ENCODE measurements around the gene ATP5ME. TPM values are rescaled to one million over a fixed set of nuclear protein-coding genes. Genes with fewer than 3 reads are reported as not detected.

The ATP5ME gene
- total RNA-seq, 1 donor from 2014 or later: 230 TPM

DNA sequence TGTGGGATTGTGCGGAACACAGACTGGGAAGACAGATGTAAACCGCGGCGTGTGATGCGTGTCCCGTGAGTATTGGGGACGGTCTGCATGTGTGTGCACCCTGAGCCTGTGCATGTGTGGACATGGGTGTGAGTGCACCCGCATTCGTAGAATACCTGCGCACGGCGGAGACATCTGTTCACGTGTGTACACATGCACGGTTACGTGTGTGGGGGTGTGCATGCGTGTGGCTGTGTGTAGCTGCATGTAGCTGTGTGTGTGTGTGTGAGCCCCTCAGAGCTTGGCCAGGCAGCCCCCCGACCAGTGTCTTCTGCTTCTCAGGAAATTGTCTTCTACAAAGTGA lies 19.6 kb downstream of the ATP5ME start:
- Mint-ChIP-seq H3K27me3 (ENCODE audit: unreplicated experiment) (peaks cover 14% of the 10 kb centered on the region), H3K4me3 (ENCODE audit: unreplicated experiment) (no peak overlapping the region), H3K9me3 (ENCODE audit: unreplicated experiment) (peaks cover 6% of the 10 kb centered on the region), H3K4me1 (ENCODE audit: low read depth, unreplicated experiment) (no peaks in the 10 kb centered on the region), H3K27ac (ENCODE audit: unreplicated experiment) (no peak overlapping the region), H3K36me3 (ENCODE audit: unreplicated experiment) (no peaks in the 10 kb centered on the region)
- DNase-seq: no peak
- TF ChIP-seq, protein P1, sequence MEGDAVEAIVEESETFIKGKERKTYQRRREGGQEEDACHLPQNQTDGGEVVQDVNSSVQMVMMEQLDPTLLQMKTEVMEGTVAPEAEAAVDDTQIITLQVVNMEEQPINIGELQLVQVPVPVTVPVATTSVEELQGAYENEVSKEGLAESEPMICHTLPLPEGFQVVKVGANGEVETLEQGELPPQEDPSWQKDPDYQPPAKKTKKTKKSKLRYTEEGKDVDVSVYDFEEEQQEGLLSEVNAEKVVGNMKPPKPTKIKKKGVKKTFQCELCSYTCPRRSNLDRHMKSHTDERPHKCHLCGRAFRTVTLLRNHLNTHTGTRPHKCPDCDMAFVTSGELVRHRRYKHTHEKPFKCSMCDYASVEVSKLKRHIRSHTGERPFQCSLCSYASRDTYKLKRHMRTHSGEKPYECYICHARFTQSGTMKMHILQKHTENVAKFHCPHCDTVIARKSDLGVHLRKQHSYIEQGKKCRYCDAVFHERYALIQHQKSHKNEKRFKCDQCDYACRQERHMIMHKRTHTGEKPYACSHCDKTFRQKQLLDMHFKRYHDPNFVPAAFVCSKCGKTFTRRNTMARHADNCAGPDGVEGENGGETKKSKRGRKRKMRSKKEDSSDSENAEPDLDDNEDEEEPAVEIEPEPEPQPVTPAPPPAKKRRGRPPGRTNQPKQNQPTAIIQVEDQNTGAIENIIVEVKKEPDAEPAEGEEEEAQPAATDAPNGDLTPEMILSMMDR (IDR thresholded peaks at IDR 0.05; ENCODE audit: partially characterized antibody, unreplicated experiment): no peak

DNA sequence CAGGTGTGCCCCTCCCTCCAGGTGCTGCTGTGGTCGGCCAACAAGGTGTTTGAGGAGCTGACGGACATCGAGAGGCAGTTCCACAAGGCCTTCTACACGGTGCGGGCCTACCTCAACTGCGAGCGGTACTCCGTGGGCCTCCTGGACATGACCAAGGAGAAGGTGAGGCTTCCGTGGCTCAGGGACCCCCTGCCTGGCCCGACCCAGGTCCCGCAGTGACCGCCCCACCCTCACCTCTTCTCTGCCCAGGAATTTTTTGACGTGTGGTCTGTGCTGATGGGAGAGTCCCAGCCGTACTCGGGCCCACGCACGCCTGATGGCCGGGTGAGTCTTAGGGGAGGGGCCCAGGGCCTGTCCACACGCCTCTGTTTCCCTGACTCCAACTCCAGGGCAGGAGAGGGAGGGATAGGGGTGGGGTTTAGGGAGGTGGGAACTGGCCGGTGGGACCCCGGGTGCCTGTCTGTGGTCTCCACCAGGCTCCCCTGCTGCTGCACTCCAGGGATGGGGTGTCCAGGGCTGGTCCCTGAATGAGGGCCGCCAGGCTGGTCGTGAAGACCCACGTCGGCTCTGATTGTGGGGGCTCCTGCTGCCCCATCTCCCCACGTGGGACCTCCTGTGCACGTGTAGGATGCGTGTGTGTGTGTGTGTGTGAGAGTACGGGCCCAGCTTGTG lies 20.1 kb downstream of the ATP5ME start:
- no peak overlapping the region for H3K4me3 Mint-ChIP-seq (ENCODE audit: unreplicated experiment)

DNA sequence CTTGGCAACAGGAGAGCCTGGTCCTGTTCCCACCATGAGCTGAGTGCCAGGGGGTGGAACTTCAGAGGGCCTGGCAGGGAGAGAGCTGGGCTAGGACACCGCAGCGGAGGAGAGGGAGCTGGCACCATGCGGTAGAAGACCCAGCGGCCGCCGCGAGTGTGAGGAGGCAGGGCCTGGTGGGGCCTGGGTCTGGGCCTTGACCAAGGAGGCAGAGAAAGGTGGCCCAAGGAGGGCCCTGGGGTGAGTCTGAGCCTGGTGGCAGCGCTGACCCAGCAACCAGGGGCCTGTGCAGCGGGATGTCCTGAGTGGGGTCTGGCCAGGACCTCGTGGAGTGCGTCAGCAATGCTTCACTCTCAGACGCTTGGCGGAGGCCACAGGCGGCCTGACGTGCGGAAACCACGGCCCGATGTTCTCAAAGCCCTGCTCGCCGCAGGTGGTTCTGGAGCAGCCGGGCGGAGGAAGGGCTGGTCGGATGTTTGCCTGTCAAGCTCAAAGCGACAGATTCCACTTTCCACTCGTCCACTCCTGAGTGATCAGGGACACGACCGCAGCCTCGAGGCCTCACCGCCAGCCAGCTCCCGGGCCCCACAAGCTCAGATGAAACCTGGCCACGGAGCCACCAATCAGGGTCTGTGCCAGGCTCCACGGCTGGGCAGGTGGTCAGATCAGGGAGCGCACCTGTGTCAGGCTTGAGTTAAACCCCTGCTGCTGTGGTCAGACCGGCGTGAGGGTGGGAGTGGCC lies 20.8 kb downstream of the ATP5ME start:
- H3K4me3 Mint-ChIP-seq (ENCODE audit: unreplicated experiment): no peak overlapping the region
- no peaks in the 10 kb centered on the region for H3K36me3 Mint-ChIP-seq (ENCODE audit: unreplicated experiment)
- DNase-seq: no peak
- TF ChIP-seq, protein P1 (IDR thresholded peaks at IDR 0.05; ENCODE audit: partially characterized antibody, unreplicated experiment): no peak
- H3K27me3 Mint-ChIP-seq (ENCODE audit: unreplicated experiment): peaks cover 11% of the 10 kb centered on the region
- H3K27ac Mint-ChIP-seq (ENCODE audit: unreplicated experiment): no peak overlapping the region
- H3K4me1 Mint-ChIP-seq (ENCODE audit: low read depth, unreplicated experiment): no peaks in the 10 kb centered on the region
- peaks cover 6% of the 10 kb centered on the region for H3K9me3 Mint-ChIP-seq (ENCODE audit: unreplicated experiment)

More for the DNA sequence above, 20.1 kb downstream of the ATP5ME start:
- H3K9me3 Mint-ChIP-seq (ENCODE audit: unreplicated experiment): peaks cover 6% of the 10 kb centered on the region
- peaks cover 11% of the 10 kb centered on the region for H3K27me3 Mint-ChIP-seq (ENCODE audit: unreplicated experiment)
- TF ChIP-seq, protein P1 (IDR thresholded peaks at IDR 0.05; ENCODE audit: partially characterized antibody, unreplicated experiment): no peak
- no peaks in the 10 kb centered on the region for H3K4me1 Mint-ChIP-seq (ENCODE audit: low read depth, unreplicated experiment)
- H3K36me3 Mint-ChIP-seq (ENCODE audit: unreplicated experiment): no peaks in the 10 kb centered on the region
- H3K27ac Mint-ChIP-seq (ENCODE audit: unreplicated experiment): no peak overlapping the region
- DNase-seq: no peak

DNA sequence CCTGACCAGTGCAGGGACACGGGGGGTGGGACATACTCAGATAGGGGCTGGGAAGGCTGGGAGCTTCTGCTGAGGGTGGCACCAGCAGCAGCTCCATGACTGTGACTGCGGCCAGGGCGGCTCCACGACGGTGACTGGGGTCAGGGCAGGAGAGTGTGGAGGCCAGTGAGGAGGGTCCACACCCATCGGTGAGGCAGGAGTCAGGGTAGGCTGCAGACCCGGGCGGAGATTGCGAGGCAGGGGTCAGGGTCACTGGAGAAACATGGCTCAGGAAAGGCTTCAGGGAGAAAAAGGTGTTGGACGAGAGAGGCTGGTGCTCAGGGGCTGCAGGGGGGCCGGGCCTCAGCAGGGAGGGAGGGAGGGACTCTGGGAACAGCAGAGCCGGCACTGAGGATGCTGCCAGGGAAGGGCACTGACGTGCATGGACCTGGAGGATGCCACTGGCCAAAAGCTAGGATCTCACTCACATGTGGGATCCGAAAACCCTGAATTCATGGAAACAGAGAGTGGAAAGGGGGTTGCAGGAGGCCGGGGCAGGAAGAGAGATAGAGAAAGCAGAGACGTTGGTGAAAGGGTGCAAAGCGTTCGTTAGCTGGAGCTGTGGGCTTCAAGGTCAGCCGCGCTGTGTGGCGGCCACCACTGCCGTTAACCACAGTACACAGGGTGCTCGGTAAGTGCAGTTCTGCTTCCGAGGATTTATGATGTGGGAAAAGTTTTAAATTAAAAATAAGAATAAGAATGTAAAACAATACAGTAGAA lies 22.0 kb downstream of the ATP5ME start:
- TF ChIP-seq, protein P1 (IDR thresholded peaks at IDR 0.05; ENCODE audit: partially characterized antibody, unreplicated experiment): no peak
- H3K36me3 Mint-ChIP-seq (ENCODE audit: unreplicated experiment): no peaks in the 10 kb centered on the region
- no peak for DNase-seq
- no peak overlapping the region for H3K27ac Mint-ChIP-seq (ENCODE audit: unreplicated experiment)
- peaks cover 11% of the 10 kb centered on the region for H3K27me3 Mint-ChIP-seq (ENCODE audit: unreplicated experiment)
- H3K9me3 Mint-ChIP-seq (ENCODE audit: unreplicated experiment): peaks cover 6% of the 10 kb centered on the region
- H3K4me1 Mint-ChIP-seq (ENCODE audit: low read depth, unreplicated experiment): no peaks in the 10 kb centered on the region
- no peak overlapping the region for H3K4me3 Mint-ChIP-seq (ENCODE audit: unreplicated experiment)

All from glutamatergic neuron (in vitro differentiated cells).